SK-N-SH treated with all-trans-retinoic acid at 6 μM for 48 hours (cell line): ENCODE data around the gene CENPM.

ENCODE experiments used
- ATAC-seq: fragments of 200-7000 bp; cut with Tn5 transposase; 3 replicates; pipeline ENCODE4 v1.9.1; 2020; ENCODE audit warnings: mild to moderate bottlenecking, moderate library complexity
- ARNTL ChIP-seq: fragments of 450-650 bp; formaldehyde crosslinking; IDR thresholded peaks from 2 replicates; pipeline ENCODE4 v1.5.0; 2020; ENCODE audit warnings: low read depth, mild to moderate bottlenecking, moderate library complexity, borderline replicate concordance
- BACH2 ChIP-seq: fragments of 250-450 bp; sonication (Bioruptor Pico); IDR thresholded peaks from 2 replicates; pipeline ENCODE4 v1.9.0; 2021; ENCODE audit warnings: mild to moderate bottlenecking, borderline replicate concordance
- CSDC2 ChIP-seq: fragments of 250-450 bp; sonication (Bioruptor Pico); IDR thresholded peaks from 2 replicates; pipeline ENCODE4 v1.5.0; 2020; ENCODE audit warnings: mild to moderate bottlenecking, moderate library complexity
- ESRRG ChIP-seq: fragments of 250-450 bp; sonication (Bioruptor Pico); IDR thresholded peaks from 2 replicates; pipeline ENCODE4 v1.6.1; 2021; ENCODE audit warnings: mild to moderate bottlenecking
- GLIS3 ChIP-seq: fragments of 250-450 bp; sonication (Bioruptor Pico); IDR thresholded peaks from 2 replicates; pipeline ENCODE4 v1.5.0; 2020; ENCODE audit warnings: mild to moderate bottlenecking, moderate library complexity
- OSR1 ChIP-seq: fragments of 250-450 bp; sonication (Bioruptor Pico); IDR thresholded peaks from 2 replicates; pipeline ENCODE4 v1.8.0; 2022; ENCODE audit warnings: moderate library complexity, mild to moderate bottlenecking, inconsistent platforms
- PATZ1 ChIP-seq: fragments of 250-450 bp; sonication (Bioruptor Pico); IDR thresholded peaks from 2 replicates; pipeline ENCODE4 v1.8.0; 2020; ENCODE audit warnings: mild to moderate bottlenecking, moderate library complexity, borderline replicate concordance
- POU6F1 ChIP-seq: fragments of 250-450 bp; sonication (Bioruptor Pico); IDR thresholded peaks from 2 replicates; pipeline ENCODE4 v1.8.0; 2021; ENCODE audit warnings: low read depth, mild to moderate bottlenecking, moderate library complexity, borderline replicate concordance
- RARB ChIP-seq: fragments of 250-450 bp; sonication (Bioruptor Pico); IDR thresholded peaks from 2 replicates; pipeline ENCODE4 v1.8.0; 2021; ENCODE audit warnings: mild to moderate bottlenecking, moderate library complexity
- SNAI2 ChIP-seq: fragments of 250-450 bp; sonication (Bioruptor Pico); IDR thresholded peaks from 2 replicates; pipeline ENCODE4 v1.5.0; 2020; ENCODE audit warnings: mild to moderate bottlenecking, moderate library complexity
- TCF4 ChIP-seq: fragments of 250-450 bp; sonication (Bioruptor Pico); IDR thresholded peaks from 2 replicates; pipeline ENCODE4 v1.8.0; 2021; ENCODE audit warnings: mild to moderate bottlenecking, moderate library complexity, borderline replicate concordance
- TOX ChIP-seq: fragments of 250-450 bp; sonication (Bioruptor Pico); IDR thresholded peaks from 2 replicates; pipeline ENCODE4 v1.8.0; 2021; ENCODE audit warnings: mild to moderate bottlenecking, moderate library complexity, borderline replicate concordance
- TSHZ2 ChIP-seq: fragments of 250-450 bp; sonication (Bioruptor Pico); IDR thresholded peaks from 2 replicates; pipeline ENCODE4 v1.5.0; 2020; ENCODE audit warnings: mild to moderate bottlenecking, moderate library complexity
- ZC3H10 ChIP-seq: fragments of 250-450 bp; sonication (Bioruptor Pico); IDR thresholded peaks from 2 replicates; pipeline ENCODE4 v1.5.1; 2021; ENCODE audit warnings: mild to moderate bottlenecking, moderate library complexity
- ZFP3 ChIP-seq: fragments of 250-450 bp; sonication (Bioruptor Pico); IDR thresholded peaks from 2 replicates; pipeline ENCODE4 v1.5.0; 2020; ENCODE audit warnings: mild to moderate bottlenecking, moderate library complexity
- ZFP30 ChIP-seq: fragments of 450-650 bp; formaldehyde crosslinking; IDR thresholded peaks from 2 replicates; pipeline ENCODE4 v1.5.0; 2022; ENCODE audit warnings: mild to moderate bottlenecking, moderate library complexity
- ZNF565 ChIP-seq: fragments of 450-650 bp; formaldehyde crosslinking; conservative IDR thresholded peaks from 2 replicates; pipeline ENCODE4 v1.5.0; 2020; ENCODE audit warnings: low read depth, mild to moderate bottlenecking, moderate library complexity
- ZNF70 ChIP-seq: fragments of 450-650 bp; formaldehyde crosslinking; IDR thresholded peaks from 2 replicates; pipeline ENCODE4 v1.5.0; 2020; ENCODE audit warnings: mild to moderate bottlenecking, moderate library complexity
- ZNF8 ChIP-seq: fragments of 450-650 bp; formaldehyde crosslinking; IDR thresholded peaks from 2 replicates; pipeline ENCODE4 v1.5.0; 2020; ENCODE audit warnings: mild to moderate bottlenecking, moderate library complexity
- TF ChIP-seq, protein P1 (sequence below): fragments of 250-450 bp; sonication (Bioruptor Pico); IDR thresholded peaks from 2 replicates; pipeline ENCODE4 v1.5.1; 2021; ENCODE audit warnings: mild to moderate bottlenecking, moderate library complexity

CENPM gene

DNA sequence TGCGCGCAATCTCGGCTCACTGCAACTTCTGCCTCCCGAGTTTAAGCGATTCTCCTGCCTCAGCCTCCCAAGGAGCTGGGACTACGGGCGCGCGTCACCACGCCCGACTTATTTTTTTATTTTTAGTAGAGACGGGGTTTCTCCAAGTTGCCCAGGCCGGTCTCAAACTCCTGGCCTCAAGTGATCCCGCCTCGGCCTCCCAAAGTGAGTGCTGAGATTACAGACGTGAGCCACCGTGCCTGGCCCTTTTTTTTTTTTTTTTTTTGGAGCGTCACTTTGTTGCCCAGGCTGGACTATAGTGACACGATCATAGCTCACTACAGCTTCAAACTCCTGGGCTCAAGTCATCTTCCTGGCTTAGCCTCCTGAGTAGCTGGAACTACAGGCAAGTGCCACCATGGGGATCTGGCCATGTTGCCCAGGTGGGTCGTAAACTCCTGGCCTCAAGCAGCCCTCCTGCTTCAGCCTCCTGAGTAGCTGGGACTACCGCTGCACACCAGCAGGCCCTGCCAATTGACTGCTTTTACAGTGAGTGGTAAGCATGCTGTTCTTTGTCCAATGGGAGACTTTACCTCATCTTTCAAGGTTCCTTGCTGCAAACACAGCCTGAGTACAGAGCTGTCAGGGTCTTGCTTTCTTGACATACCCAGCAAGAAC, 600 bp upstream of the CENPM start:
- no peak for ATAC-seq
- TF ChIP-seq ZNF8 (no peak), RARB (CRISPR knock-in tag) (no peak)

DNA sequence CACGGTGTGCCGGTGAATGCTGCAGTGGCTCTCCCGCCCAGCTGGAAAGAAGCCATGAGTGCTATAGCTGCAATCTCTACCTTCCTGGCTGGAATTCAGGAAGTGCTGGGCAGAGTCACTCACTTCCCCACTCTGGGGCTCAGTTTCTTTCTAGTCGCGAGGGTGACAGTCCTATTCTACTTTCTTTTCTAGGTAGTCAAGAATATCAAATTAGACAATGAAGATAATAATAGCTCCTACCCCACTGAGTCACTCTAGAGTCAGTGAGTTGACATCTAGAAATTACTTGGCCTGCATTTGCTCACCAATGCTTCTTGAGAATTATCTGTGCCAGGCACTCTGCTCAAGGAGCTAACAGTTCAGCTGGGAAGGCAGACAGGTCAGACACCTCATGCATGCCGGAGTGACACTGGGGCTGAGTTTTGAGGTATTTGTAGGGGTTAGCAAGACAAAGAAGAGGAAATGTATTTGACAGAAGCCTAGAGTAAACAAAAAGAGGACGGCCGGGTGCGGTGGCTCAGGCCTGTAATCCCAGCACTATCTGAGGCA, 3.2 kb downstream of the CENPM start:
- TF ChIP-seq, protein P1, sequence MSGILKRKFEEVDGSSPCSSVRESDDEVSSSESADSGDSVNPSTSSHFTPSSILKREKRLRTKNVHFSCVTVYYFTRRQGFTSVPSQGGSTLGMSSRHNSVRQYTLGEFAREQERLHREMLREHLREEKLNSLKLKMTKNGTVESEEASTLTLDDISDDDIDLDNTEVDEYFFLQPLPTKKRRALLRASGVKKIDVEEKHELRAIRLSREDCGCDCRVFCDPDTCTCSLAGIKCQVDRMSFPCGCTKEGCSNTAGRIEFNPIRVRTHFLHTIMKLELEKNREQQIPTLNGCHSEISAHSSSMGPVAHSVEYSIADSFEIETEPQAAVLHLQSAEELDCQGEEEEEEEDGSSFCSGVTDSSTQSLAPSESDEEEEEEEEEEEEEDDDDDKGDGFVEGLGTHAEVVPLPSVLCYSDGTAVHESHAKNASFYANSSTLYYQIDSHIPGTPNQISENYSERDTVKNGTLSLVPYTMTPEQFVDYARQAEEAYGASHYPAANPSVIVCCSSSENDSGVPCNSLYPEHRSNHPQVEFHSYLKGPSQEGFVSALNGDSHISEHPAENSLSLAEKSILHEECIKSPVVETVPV (CRISPR knock-in tag) = no peak
- no peak for TF ChIP-seq SNAI2 (CRISPR knock-in tag)
- no peak for TF ChIP-seq ZFP30 (CRISPR knock-in tag)
- no peak for TF ChIP-seq TOX (CRISPR knock-in tag)
- no peak for TF ChIP-seq ZFP3 (CRISPR knock-in tag)
- TF ChIP-seq CSDC2 (CRISPR knock-in tag) = no peak
- TF ChIP-seq ZC3H10 (CRISPR knock-in tag) = no peak
- no peak for TF ChIP-seq TCF4 (CRISPR knock-in tag)
- TF ChIP-seq ZNF70 = no peak
- TF ChIP-seq ESRRG (CRISPR knock-in tag) = no peak
- no peak for TF ChIP-seq RARB (CRISPR knock-in tag)
- no peak for TF ChIP-seq POU6F1 (CRISPR knock-in tag)
- TF ChIP-seq ARNTL (CRISPR knock-in tag) = no peak
- no peak for TF ChIP-seq OSR1
- no peak for TF ChIP-seq ZNF8
- TF ChIP-seq, all 23 proteins: peak for 0
- ATAC-seq = no peak

- ATAC-seq = peak; percentile 91
- TF ChIP-seq GLIS3 (CRISPR knock-in tag) (no peak), ZNF565 (CRISPR knock-in tag) (no peak), TOX (CRISPR knock-in tag) (no peak), PATZ1 (CRISPR knock-in tag) (no peak), TSHZ2 (CRISPR knock-in tag) (no peak), ZFP3 (CRISPR knock-in tag) (no peak), CSDC2 (CRISPR knock-in tag) (no peak), BACH2 (no peak)
- TF ChIP-seq, protein P1 (CRISPR knock-in tag) = no peak
Observed at GRCh38 chr22:41940832-41941765, 5.9 kb downstream of the CENPM start.
